Heart right ventricle (tissue), 16 donors: ENCODE data around the gene RAD51AP2. TPM values are rescaled to one million over a fixed set of nuclear protein-coding genes. Genes with fewer than 3 reads are reported as not detected.

Experiments
- ATAC-seq, 8 donors: fragments of 200-7000 bp; cut with Tn5 transposase; one replicate each; pipeline ENCODE4 v1.9.1; 2020; ENCODE audit warnings: mild to moderate bottlenecking in 8 of 8, moderate library complexity in 8 of 8, moderate number of reproducible peaks in 1 of 8
- DNase-seq, 2 donors: peaks; one replicate each; pipeline ENCODE4 v3.0.0-alpha.2; 2020
- H3K27ac ChIP-seq, 10 donors: fragments of 200-600 bp; sonication (generic) in 2 of 10; one replicate each; pipeline versions ENCODE4 v1.5.0 to v1.8.0; 2020 to 2022; ENCODE audit warnings: mild to moderate bottlenecking in 3 of 10
- H3K27me3 ChIP-seq, 7 donors: fragments of 200-600 bp; one replicate each; pipeline ENCODE4 v1.8.0; 2021 to 2022; ENCODE audit warnings: mild to moderate bottlenecking in 2 of 7
- H3K36me3 ChIP-seq, 9 donors: fragments of 200-600 bp; sonication (generic) in 1 of 9; one replicate each; pipeline versions ENCODE4 v1.5.0 to v1.8.0; 2020 to 2022; ENCODE audit warnings: mild to moderate bottlenecking in 2 of 9
- H3K4me1 ChIP-seq, 9 donors: fragments of 200-600 bp; sonication (generic) in 1 of 9; one replicate each; pipeline versions ENCODE4 v1.5.0 to v1.8.0; 2020 to 2022; ENCODE audit warnings: mild to moderate bottlenecking in 4 of 9
- H3K4me3 ChIP-seq, 10 donors: fragments of 200-600 bp; sonication (generic) in 2 of 10; one replicate each; pipeline versions ENCODE4 v1.5.0 to v1.8.0; 2020 to 2022; ENCODE audit warnings: mild to moderate bottlenecking in 7 of 10, moderate library complexity in 2 of 10
- H3K9me3 ChIP-seq, 11 donors: fragments of 200-600 bp in 10 of 11; sonication (generic) in 2 of 11; one replicate each; pipeline versions ENCODE4 v1.5.0 to v1.8.0; 2013 to 2022; ENCODE audit warnings: mild to moderate bottlenecking in 2 of 11, control low read depth in 1 of 11, moderate library complexity in 1 of 11
- CTCF ChIP-seq, 9 donors: fragments of 200-600 bp; sonication (generic) in 2 of 9; IDR thresholded peaks; one replicate each; pipeline versions ENCODE4 v1.5.0 to v1.8.0; 2021 to 2022; ENCODE audit warnings: antibody characterized with exemption in 9 of 9, mild to moderate bottlenecking in 5 of 9, moderate library complexity in 1 of 9
- WGBS, 2 donors: extraction: QIAGEN DNeasy Blood & Tissue Kit; methylation state at CpG; one replicate each; pipeline ENCODE4 v1.1.7; 2013; ENCODE audit warnings: inconsistent platforms in 1 of 2; 5-methylcytosine and 5-hydroxymethylcytosine counted together
- intact Hi-C, 10 donors: fragments of 100-400 bp; cut with DNase I; formaldehyde crosslinking; loops; one replicate each; pipeline versions ENCODE4 v1.11.1 to v1.14.2; 2022
- polyA plus RNA-seq, 2 donors: library from polyadenylated mRNA; stranded (reverse); fragments of 200-250 nt; gene quantifications; one replicate each; pipeline ENCODE4 v1.2.3, GENCODE V29; 2013
- total RNA-seq, 10 donors: library from RNA; stranded (reverse); fragmentation: NEBNext Ultra II Directional in 3 of 10; extraction: Animal tissue kit (Norgen Biotek cat#: 25700) in 3 of 10; gene quantifications; one replicate each; pipeline versions ENCODE4 v1.2.1 to v1.2.4, GENCODE V29; 2021 to 2023
- donor health status: Arrhythmogenic right ventricular cardiomyopathy.
- donor health status: ischemic (EF 13 %, LVEDD 7.1; RV severe dilation, severe dysfunction).
- donor health status: healthy with polysubstance abuse.
- donor health status: DM: no; HTN: yes; CAD: no.
- donor health status: DM: no; HTN: no; CAD: no.
- donor health status: ischemic (EF 25% LVEDD 6.9; RV normal size, moderate dysfunction).
- donor health status: ischemic (EF 25% LVEDD 5.7; RV mildly dilated, moderate dysfunction).
- donor health status: healthy.
- donor health status: DM: yes; HTN: yes; CAD: no.
- donor health status: Ischemic cardiomyopathy.
- donor health status: ischemic (EF 35%, LVEDD 5.7; RV mildly dilated, moderate dysfunction).
- donor health status: nonischemic (EF 11% LVEDD 7.7; RV severe dilation, severe dysfunction).
- donor health status: DM: yes; HTN: yes; CAD: no.
- donor health status: PGD.
- donor health status: ischemic (EF 29% LVEDD 5.4; RV normal size, mild dysfunction).
- donor health status: nonischemic (EF 23%, LVEDD 6.1; RV moderate dilation, normal function).

The RAD51AP2 gene
- total and polyA plus RNA-seq, 12 donors = 0.03 to 0.49 (median 0.14) TPM; not detected in 1

GRCh38 chr2:17557596-17557995, 39.4 kb upstream of the RAD51AP2 start:
- Histone ChIP-seq H3K4me1 (peaks cover 0 to 7% (median 0%) of the 10 kb centered on the region in 9 donors), H3K27ac (no peak overlapping the region), H3K36me3 (no peaks in the 10 kb centered on the region), H3K4me3 (no peak overlapping the region), H3K9me3 (no peaks in the 10 kb centered on the region), H3K27me3 (no peaks in the 10 kb centered on the region)
- ATAC-seq = no peak
- WGBS, 2 donors = 57 to 69% methylated on average over 5 of the region's 5 CpGs
- DNase-seq = no peak
- intact Hi-C loops = loop anchor here in 1 of 10 donors (10.0 kb wide), 1 partner anchor 63 kb away; no protein-coding TSS in a partner anchor
- TF ChIP-seq CTCF (IDR thresholded peaks at IDR 0.05) = no peak

GRCh38 chr2:17555150-17555549, 36.9 kb upstream of the RAD51AP2 start:
- Histone ChIP-seq H3K4me1 (peaks cover 0 to 7% (median 0%) of the 10 kb centered on the region in 9 donors), H3K27me3 (no peaks in the 10 kb centered on the region), H3K4me3 (no peak overlapping the region), H3K36me3 (no peaks in the 10 kb centered on the region), H3K9me3 (no peaks in the 10 kb centered on the region), H3K27ac (no peak overlapping the region)
- DNase-seq (no peak), ATAC-seq (no peak)
- no peak for TF ChIP-seq CTCF (IDR thresholded peaks at IDR 0.05)
- WGBS, 2 donors = 85 to 89% methylated on average over 1 of the region's 1 CpG
- intact Hi-C loops = loop anchor here in 1 of 10 donors (10.0 kb wide), 1 partner anchor 60 kb away; no protein-coding TSS in a partner anchor

- no peaks in the 10 kb centered on the region for H3K4me1 ChIP-seq
- no peaks in the 10 kb centered on the region for H3K9me3 ChIP-seq
- DNase-seq (no peak), ATAC-seq (no peak)
- 89 to 90% methylated on average over 2 of the region's 2 CpGs for WGBS, 2 donors
- no peak overlapping the region for H3K27ac ChIP-seq
- peaks cover 0 to 16% (median 2%) of the 10 kb centered on the region in 7 donors for H3K27me3 ChIP-seq
- no peak overlapping the region for H3K4me3 ChIP-seq
- intact Hi-C loops = loop anchor here in 1 of 10 donors (10.0 kb wide), 1 partner anchor 56 kb away; no protein-coding TSS in a partner anchor
- TF ChIP-seq CTCF (IDR thresholded peaks at IDR 0.05) = no peak
- no peaks in the 10 kb centered on the region for H3K36me3 ChIP-seq
These were observed 32.7 kb upstream of the RAD51AP2 start for GRCh38 chr2:17550907-17551306.

- Histone ChIP-seq H3K4me1 (no peaks in the 10 kb centered on the region), H3K4me3 (no peak overlapping the region), H3K27me3 (peaks cover 0 to 45% (median 17%) of the 10 kb centered on the region in 7 donors), H3K36me3 (no peaks in the 10 kb centered on the region), H3K27ac (no peak overlapping the region), H3K9me3 (no peaks in the 10 kb centered on the region)
- TF ChIP-seq CTCF (IDR thresholded peaks at IDR 0.05) = no peak
- intact Hi-C loops = loop anchor here in 1 of 10 donors (10.0 kb wide), 1 partner anchor 97 kb away; no protein-coding TSS in a partner anchor
- DNase-seq (no peak), ATAC-seq (no peak)
- WGBS, 2 donors = 66 to 69% methylated on average over 5 of the region's 5 CpGs
These were observed 29.5 kb upstream of the RAD51AP2 start for GRCh38 chr2:17547737-17548136.
